Stimulated activated CD8-positive, alpha-beta memory T cell treated with anti-CD3 and anti-CD28 coated beads, Interleukin-7, amount 100 ng/mL, for 24 hours (primary cell): ENCODE data around the gene CNST.
"Not testable (repeated sequence)": the region's sequence is repeated elsewhere in the genome, so short reads cannot be mapped to it uniquely, and the experiment has no call there.

Source experiments
- DNase-seq: peaks from one replicate; pipeline ENCODE4 v3.0.0-alpha.2; 2020; ENCODE audit warnings: low read depth

The CNST gene

DNA sequence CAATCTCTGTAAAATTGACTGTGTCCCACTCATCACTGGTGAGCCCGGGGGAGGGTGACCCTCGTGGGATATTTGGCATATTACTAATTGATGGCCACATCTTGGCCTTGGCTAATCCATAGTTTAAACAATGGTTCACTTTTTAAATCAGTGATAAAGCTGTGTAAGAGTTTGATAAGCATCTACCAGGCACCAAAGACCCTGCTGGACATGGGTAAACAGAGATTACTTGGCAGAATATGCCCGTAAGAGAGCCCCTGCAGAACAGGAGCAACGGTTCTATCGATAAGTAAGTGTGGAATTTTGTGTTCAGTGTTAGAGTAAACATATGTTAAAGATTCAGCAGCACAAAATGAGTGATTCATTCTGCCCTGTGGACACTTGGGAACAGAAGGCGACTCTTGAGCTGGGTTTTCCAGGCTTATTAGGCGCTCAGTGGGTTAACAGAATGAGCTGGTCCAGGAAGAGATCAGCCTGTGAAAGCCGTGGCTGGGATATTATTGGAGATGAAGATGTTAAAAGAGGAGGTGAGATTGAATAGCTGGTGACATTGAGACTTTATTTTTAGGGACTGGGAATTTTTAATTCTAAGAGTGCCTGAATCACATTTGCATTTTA lies 55.9 kb downstream of the CNST start:
- DNase-seq: no peak

DNA sequence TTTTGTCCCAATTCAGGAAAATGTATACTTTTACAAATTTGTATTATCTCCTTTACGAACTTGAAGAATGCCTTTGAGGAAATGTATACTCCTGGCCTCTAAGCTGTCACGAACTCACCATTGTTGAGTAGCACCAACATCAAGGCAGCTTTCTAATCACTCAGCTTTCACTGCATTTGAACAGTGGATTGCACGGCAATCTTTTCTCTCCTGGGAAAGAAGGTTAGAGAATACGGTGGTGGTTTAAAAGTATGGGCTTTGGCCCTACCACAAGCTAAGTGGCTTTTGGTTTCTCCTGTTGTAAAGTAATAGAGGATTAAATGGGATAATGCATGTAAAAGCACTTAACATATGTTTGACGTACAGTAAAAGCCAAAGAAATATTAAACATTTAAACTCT lies 57.8 kb downstream of the CNST start:
- DNase-seq: no peak

DNA sequence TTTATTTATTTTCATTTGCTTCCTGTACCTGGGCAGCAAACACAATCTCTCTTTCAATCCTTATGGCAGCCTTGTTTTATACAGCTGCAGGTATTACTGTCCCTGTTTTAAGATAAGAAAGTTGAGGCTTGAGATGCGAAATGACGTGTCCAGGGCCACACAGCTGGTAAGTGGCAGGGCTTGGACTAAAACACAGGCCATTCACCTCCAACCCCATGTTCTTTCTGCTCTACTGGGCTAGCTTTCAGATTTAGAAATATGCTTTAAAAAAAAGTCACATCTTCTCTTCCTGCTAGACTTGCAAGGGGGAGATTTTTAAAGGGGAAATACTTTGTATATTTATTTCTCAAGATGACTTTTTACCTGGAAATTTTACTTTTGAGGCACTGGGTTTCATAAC lies 62.8 kb downstream of the CNST start:
- DNase-seq: no peak

- DNase-seq: no peak
These were observed 63.7 kb downstream of the CNST start for GRCh38 chr1:246629976-246630375.

DNA sequence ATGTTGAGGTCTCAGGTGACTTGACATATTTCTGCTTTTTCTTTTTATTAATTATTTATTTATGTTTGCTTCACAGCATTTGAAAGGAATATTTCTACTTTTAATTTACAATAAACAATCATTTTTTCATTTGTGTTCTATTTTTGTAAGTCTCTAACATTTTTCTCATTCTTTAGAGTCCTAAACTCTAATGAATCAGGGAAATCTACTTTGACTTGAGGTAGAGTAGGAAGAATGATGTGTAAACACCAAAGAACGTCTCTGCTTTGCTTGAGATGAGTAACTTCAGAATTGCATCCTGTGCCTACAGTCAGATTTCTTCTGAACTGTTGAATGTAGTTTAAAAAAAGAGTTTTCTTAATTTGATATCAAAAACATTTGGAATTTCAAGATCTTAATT lies 65.2 kb downstream of the CNST start:
- no peak for DNase-seq

DNA sequence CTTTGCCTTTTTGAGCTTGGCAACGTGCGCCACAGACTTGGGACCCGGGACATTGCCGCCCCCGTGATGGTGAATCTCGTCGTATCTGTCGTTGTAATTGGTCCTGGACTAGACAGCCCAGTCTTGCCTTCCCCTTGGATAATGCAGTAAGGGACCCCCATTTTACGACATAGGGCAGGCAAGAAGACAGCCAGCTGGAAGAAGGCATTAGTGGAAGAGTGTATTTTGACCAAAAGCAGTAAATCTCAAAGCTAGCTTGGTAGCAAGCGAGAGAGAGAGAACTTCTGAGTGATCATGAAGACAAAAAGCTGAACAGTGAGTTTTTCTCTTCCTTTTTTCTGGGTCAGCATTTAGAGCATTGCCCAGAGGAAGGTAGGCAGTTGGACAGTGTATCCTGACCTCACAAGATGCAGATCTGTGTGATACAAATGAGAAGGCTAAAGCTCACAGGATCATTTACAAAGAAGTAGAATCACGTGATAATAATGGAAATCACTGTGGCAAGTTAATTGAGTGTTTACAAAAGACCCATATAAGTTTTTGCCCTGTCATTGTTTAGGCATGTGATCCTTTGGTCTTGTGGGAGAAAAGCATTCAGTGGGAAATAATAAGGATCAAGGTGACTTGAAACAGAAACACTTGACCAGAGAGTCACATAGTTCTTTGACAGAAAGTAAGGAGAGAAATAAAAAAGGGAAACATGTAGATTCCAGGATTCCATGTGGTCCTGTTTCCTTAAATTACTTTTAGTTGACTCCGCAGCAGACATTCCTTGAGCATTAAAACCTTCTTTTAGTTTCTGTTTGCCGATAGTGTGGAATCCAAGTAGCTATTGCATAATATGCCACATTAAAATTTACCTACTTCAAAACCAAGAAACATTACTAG lies 66.3 kb downstream of the CNST start:
- no peak for DNase-seq

DNA sequence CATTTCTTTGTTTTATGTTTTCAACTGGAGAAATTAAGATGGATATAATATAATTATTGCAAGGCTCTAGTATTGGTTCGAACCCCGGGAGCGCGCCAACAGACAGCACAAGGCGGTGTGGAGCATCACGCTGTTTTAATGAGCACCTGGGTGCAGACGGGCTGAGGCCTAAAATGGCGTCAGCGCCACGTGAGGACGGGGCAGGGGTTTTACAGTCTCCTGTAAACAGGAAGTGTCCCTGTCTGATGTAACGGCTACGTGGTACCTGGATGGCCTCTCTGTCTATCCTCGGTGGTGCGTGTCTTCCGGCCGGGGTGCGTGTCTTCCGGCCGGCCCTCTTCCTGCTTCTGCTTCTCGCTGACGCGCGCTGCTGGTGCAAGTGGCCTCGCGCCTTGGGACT lies 68.4 kb downstream of the CNST start:
- DNase-seq: not testable (repeated sequence)

DNA sequence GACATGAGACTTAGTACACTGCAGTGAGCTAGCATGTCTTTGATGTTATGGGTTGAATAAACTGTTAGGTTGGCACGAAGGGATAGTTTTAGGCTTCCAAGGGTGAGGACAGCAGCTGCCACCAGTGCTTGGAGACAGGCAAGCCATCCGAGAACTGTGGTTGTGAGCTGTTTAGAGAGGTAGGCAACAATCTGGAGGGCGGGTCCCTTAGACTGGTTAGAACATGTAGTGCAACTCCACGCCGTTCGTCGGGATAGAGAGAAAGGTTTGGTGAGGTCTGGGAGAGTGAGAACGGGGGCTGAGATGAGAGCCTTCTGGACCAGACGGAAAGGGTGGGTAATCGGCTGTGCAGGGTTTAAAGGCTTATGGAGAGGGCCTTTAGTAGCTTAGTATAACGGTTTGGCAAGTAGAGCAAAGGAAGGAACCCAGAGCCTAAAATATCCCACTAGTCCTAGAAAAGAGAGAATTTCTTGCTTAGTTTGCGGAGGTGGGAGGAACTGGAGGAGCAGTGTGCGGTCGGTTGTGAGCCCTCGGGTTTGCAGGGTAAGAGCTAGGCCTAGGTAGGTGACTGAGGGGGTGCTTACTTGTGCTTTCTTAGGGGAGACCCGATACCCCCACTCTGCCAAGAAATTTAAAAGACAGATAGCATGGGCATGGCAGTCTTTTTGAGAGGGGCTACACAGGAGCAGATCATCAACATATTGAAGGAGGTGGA lies 72.8 kb downstream of the CNST start:
- no peak for DNase-seq

- no peak for DNase-seq
These were observed 73.5 kb downstream of the CNST start for GRCh38 chr1:246639732-246640131.

DNA sequence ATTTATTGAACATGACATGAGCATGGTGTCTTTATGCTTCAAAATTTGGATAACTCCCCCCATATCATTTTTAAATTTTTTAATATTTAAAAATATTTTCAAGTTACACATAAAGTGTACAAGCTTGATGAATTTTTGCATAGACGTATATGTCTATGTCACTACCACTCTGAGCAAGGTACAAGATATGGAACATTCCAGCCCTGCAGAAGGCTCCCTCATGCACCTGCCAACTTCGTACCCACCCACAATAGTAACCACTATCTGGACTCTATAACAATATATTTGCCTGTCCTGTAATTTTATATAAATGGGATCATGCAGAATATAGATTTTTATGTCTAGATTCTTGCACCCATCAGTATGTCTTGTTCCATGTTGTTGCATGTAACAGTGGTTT lies 74.5 kb downstream of the CNST start:
- DNase-seq: no peak

DNA sequence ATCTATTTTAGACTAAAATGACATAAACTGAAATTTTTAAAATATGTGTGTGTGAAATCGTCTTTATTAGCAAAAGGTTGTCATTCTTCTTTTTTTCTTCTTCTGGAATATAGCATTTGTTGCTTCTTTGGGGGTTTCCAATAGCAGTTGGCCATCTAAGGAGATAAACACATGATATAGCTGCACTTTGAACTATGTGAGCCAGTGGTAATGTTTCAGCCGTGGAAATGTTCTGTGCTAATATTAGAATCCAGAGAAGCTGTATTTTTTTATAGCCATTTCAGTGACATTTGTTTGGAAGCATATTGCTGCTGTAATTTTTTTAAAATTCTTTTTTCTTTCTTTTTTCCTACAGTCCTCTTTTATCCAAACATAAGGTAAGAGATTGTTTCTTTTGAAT lies 75.1 kb downstream of the CNST start:
- no peak for DNase-seq

DNA sequence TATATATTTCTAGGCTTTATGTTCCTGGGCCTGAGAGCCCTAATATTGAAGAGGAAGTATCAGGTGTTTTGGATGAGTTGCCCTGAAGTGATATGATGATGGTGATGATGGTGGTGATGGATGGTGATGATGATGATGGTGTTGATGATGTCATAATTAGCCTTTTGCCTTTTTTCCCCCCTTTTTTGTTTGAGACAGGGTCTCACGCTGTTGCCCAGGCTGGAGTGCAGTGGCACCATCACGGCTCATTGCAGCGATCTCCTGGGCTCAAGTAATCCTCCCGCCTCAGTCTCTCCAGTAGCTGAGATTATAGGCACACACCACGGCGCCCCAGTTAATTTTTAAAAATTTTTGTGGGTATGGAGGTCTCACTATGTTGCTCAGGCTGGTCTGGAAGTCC lies 76.5 kb downstream of the CNST start:
- no peak for DNase-seq

DNA sequence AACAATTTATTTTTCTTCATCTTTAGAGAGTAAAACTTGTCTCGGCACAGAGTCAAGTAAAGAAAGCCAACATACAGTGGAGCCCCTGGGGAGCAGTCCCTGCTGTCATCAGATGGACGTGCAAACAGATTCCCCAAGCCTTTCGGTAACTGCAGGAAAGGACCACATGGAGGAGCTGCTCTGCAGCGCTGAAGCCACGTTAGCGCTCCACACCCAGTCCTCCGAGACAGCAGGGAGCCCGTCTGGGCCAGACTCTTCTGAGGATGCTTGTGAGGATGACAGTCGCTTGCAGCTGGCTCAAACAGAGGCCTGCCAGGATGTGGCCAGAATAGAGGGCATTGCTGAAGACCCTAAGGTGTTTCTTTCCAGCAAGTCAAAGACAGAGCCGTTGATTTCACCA lies 80.9 kb downstream of the CNST start:
- no peak for DNase-seq

DNA sequence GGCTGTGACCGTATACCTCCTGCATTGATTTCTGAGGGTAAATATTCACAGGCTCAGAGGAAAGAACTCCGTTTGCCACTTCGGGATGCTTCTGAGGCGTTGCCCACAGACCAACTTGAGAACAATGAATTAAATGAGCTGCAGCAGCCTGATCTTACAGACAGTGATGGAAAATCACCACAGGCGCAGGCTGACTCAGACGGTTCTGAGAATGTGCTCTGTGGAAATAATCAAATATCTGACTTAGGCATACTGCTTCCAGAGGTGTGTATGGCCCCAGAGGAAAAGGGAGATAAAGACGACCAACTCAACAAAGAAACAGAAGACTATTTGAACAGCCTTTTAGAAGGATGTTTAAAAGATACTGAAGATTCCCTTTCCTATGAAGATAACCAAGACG lies 81.3 kb downstream of the CNST start:
- DNase-seq: no peak

- DNase-seq: no peak
These were observed 84.9 kb downstream of the CNST start for GRCh38 chr1:246651012-246651695.

DNA sequence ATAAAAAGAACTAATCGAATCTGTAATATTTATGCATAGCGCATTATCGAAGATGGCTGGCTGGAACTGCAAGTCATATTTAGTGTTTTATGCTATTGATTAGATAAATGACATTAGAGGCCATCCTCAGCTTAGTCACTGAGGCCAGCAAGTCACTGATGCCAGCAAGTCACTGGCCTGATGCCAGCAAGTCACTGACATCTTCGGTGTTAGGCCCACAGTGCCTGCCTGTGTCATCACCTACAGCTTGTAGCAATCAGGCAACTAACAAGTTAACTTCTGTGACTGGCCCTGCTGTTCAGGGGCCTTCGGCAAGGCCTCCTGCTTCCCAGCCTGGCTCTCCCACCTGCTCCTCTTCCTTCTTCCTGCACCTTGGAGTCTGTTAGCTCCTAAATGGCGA lies 92.3 kb downstream of the CNST start:
- DNase-seq: no peak

- DNase-seq: no peak
These were observed 93.4 kb downstream of the CNST start for GRCh38 chr1:246659594-246660140.

DNA sequence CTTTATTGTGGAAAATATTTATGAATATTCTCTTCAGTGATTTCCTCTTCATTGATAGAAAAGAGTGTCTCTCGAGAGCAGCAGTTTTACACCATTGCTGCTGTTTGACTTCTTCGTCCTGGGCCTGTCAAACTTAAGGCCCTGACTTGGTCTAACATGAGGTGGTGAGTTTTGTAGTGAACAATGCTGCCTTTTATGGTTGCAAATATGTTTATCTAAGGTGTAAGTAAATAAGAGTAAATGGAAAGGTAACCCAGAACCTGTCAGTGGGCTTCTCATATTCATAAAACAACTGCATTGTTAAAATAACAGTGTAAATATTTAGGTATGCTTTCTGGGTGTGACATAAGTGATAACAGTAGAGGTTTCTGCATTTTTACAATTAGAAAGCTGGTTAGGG lies 95.2 kb downstream of the CNST start:
- DNase-seq: no peak

GRCh38 chr1:246667773-246668172 lies 101.5 kb downstream of the CNST start:
- DNase-seq: no peak

GRCh38 chr1:246669659-246670058 lies 103.4 kb downstream of the CNST start:
- DNase-seq: no peak

DNA sequence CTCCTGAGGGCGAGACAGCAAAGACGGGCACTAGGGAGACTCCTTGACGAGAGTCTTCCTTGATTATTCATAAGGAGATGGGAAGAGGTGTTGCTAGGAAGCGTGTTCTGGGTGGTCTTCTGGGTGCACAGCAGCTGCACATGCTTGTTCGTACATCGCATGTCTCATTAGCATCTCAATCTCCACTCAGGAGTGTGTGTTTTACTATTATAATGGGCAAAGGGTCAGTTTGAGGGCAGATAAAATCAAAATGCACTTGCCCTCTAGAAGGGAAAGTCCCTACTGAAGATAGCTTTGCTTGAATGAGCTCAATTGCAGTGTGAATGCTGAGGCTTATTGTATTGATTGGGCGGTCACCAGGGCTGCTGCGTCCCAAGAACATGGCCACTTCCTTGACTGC lies 107.8 kb downstream of the CNST start:
- DNase-seq: no peak

- DNase-seq: no peak
These were observed 111.6 kb downstream of the CNST start for GRCh38 chr1:246677842-246678241.
